Ascending aorta (tissue), 2 donors: ENCODE data around the gene SFMBT2. TPM values are rescaled to one million over a fixed set of nuclear protein-coding genes. Genes with fewer than 3 reads are reported as not detected.

Source experiments
- DNase-seq, 2 donors: peaks; one replicate each; pipeline ENCODE4 v3.0.0-alpha.2; 2019; ENCODE audit warnings: low spot score in 2 of 2
- H3K27ac ChIP-seq, 2 donors: fragments of 200-600 bp; sonication (generic); one replicate each; pipeline ENCODE4 v1.5.1; 2016 to 2017; ENCODE audit warnings: mild to moderate bottlenecking in 1 of 2
- H3K27me3 ChIP-seq: fragments of 200-600 bp; sonication (generic); one replicate; pipeline ENCODE4 v1.5.1; 2017
- H3K36me3 ChIP-seq, 2 donors: fragments of 200-600 bp; sonication (generic); one replicate each; pipeline ENCODE4 v1.5.1; 2016
- H3K4me1 ChIP-seq, 2 donors: fragments of 200-600 bp; sonication (generic); one replicate each; pipeline ENCODE4 v1.5.1; 2016 to 2017; ENCODE audit warnings: mild to moderate bottlenecking in 1 of 2
- H3K4me3 ChIP-seq, 2 donors: fragments of 200-600 bp; sonication (generic); one replicate each; pipeline ENCODE4 v1.5.1; 2016 to 2017; ENCODE audit warnings: mild to moderate bottlenecking in 1 of 2
- H3K9me3 ChIP-seq, 2 donors: fragments of 200-600 bp; sonication (generic); one replicate each; pipeline ENCODE4 v1.5.1; 2016
- CTCF ChIP-seq, 3 experiments: fragments of 200-600 bp in 2 of 3; fragments of 450-650 bp in 1 of 3; sonication (generic) in 2 of 3; IDR thresholded peaks; one replicate each; pipeline ENCODE4 v1.5.1; 2016 to 2019; ENCODE audit warnings: antibody characterized with exemption in 3 of 3, mild to moderate bottlenecking in 1 of 3, moderate library complexity in 1 of 3
- intact Hi-C: fragments of 100-400 bp; cut with DNase I; formaldehyde crosslinking; loops from one replicate; pipeline ENCODE4 v1.15.1; 2023
- total RNA-seq: library from RNA; depleted of rRNA; stranded (reverse); fragments of >200 nt; gene quantifications from one replicate; pipeline ENCODE4 v1.1.0, GENCODE V29; 2016

Gene SFMBT2
- total RNA-seq, 1 donor from 2014 or later, result 2.2 TPM

DNA sequence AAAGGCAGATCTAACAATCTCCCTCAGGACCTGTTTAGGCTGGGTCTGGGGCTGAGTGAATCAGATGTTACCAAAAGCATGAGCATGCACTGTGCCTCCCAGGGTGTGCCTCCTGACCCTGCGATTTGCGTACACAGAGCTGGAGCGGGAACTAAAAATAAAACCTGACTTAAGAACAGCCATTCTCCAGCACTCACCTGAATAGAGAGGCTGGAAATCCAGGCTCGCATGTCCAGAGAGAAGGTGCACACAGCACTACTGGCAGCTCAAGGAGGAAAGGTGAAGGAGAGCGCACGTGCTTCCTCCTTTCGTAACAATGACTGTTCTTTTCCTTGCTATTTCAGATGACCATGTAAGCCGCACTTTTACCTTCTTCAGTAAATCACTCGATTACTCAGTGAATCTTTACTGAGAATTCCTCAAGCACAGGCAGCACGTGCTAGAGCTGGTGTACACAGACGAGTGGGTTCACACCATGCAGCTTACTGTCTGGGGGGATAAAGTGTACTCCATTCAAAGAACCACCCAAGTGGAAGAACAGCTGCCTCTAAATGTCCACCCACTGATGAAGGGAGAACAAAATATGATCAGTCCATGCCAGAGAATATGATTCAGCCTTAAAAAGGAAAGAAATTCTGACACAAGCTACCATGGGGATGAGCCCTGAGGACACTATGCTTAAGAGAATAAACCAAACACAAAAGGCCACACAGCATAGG is 45.6 kb downstream of the SFMBT2 start:
- intact Hi-C loops, result no loop called here
- H3K4me3 ChIP-seq, result no peak overlapping the region
- TF ChIP-seq CTCF (IDR thresholded peaks at IDR 0.05), result no peak
- DNase-seq, result no peak
- H3K36me3 ChIP-seq, result no peaks in the 10 kb centered on the region
- no peaks in the 10 kb centered on the region for H3K27me3 ChIP-seq
- no peaks in the 10 kb centered on the region for H3K4me1 ChIP-seq
- no peaks in the 10 kb centered on the region for H3K9me3 ChIP-seq
- H3K27ac ChIP-seq, result no peak overlapping the region

GRCh38 chr10:7364474-7364873 is 46.4 kb downstream of the SFMBT2 start:
- no peak for DNase-seq
- Histone ChIP-seq H3K4me1 (no peaks in the 10 kb centered on the region), H3K4me3 (no peak overlapping the region), H3K36me3 (no peaks in the 10 kb centered on the region), H3K27me3 (no peaks in the 10 kb centered on the region), H3K9me3 (no peaks in the 10 kb centered on the region), H3K27ac (no peak overlapping the region)
- intact Hi-C loops, result no loop called here
- no peak for TF ChIP-seq CTCF (IDR thresholded peaks at IDR 0.05)

DNA sequence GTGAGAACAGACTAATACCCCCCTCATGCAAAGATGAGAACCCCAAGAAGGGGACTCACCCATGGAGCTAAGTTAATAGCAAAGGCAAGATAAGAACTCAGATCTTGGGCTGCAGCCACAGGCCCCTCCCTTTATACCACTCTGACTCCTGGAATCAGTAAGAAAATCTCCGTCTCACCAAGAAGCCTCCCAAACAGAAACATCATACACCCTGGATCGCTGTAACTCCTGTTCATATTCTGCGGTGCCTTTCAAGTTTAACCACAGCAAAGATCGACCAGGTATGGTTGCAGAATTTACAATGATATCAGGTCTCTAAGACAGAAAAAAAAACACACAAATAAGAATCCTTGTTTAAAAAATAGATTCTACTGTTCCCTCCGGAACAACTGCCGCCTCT is 47.1 kb downstream of the SFMBT2 start:
- no peaks in the 10 kb centered on the region for H3K4me1 ChIP-seq
- no peaks in the 10 kb centered on the region for H3K27me3 ChIP-seq
- H3K9me3 ChIP-seq, result no peaks in the 10 kb centered on the region
- H3K4me3 ChIP-seq, result no peak overlapping the region
- no peaks in the 10 kb centered on the region for H3K36me3 ChIP-seq
- no peak overlapping the region for H3K27ac ChIP-seq
- DNase-seq, result no peak
- no peak for TF ChIP-seq CTCF (IDR thresholded peaks at IDR 0.05)
- intact Hi-C loops, result no loop called here

DNA sequence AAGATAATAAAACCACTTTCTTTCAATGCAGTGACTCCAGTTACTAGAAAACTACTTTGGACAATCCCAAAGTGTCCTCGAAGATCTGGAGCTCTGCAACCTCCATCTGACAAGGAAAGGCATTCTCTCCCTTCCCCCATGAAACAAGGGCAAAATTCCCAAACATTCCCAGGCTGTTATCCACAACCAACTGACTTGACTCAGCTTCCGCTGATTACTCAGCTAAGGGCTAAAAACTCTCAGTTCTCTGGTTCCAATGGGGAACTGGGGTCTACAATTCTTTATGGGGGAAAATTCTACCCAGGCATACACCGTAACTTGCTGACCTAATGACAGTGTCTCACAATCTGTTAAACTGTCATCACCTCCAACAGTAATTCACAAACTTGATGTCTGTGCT is 48.4 kb downstream of the SFMBT2 start:
- no peaks in the 10 kb centered on the region for H3K9me3 ChIP-seq
- H3K4me1 ChIP-seq, result no peaks in the 10 kb centered on the region
- no peaks in the 10 kb centered on the region for H3K27me3 ChIP-seq
- intact Hi-C loops, result no loop called here
- H3K4me3 ChIP-seq, result no peak overlapping the region
- no peak for TF ChIP-seq CTCF (IDR thresholded peaks at IDR 0.05)
- H3K27ac ChIP-seq, result no peak overlapping the region
- no peak for DNase-seq
- H3K36me3 ChIP-seq, result no peaks in the 10 kb centered on the region

- Histone ChIP-seq H3K27ac (no peak overlapping the region), H3K36me3 (no peaks in the 10 kb centered on the region), H3K27me3 (no peaks in the 10 kb centered on the region), H3K9me3 (no peaks in the 10 kb centered on the region), H3K4me1 (no peaks in the 10 kb centered on the region), H3K4me3 (no peak overlapping the region)
- DNase-seq, result no peak
- TF ChIP-seq CTCF (IDR thresholded peaks at IDR 0.05), result no peak
- intact Hi-C loops, result no loop called here
Observed at GRCh38 chr10:7361316-7361715, 49.5 kb downstream of the SFMBT2 start.

DNA sequence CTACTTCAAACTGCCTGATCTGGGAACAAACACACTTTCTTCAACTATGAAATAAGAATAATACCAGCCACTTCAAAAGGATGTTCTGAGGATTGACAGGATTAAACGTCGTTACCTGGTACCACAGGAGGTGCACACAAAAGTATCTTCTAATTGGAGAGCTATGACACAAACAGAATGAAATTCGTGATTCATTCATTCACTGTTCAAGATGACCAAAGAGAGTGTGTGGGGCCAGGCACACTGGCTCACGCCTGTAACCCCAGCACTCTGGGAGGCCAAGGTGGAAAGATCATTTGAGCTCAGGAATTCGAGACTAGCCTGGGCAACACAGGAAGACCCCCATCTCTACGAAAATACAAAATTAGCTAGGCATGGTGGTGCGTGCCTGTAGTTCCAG is 50.9 kb downstream of the SFMBT2 start:
- no peaks in the 10 kb centered on the region for H3K36me3 ChIP-seq
- no peaks in the 10 kb centered on the region for H3K9me3 ChIP-seq
- intact Hi-C loops, result no loop called here
- H3K27me3 ChIP-seq, result no peaks in the 10 kb centered on the region
- no peak overlapping the region for H3K4me3 ChIP-seq
- no peak for TF ChIP-seq CTCF (IDR thresholded peaks at IDR 0.05)
- no peaks in the 10 kb centered on the region for H3K4me1 ChIP-seq
- H3K27ac ChIP-seq, result no peak overlapping the region
- DNase-seq, result no peak
